HEK293 (cell line): ENCODE measurements around the gene TNFAIP8.

ENCODE experiments used
- CTCF ChIA-PET: fragments of 350-600 bp; formaldehyde crosslinking; extraction: SDS; loops from one replicate; lab custom pipeline; 2021; ENCODE audit warnings: antibody characterized with exemption; lab: Yijun Ruan, JAX
- POLR2A ChIA-PET: fragments of 300-600 bp; formaldehyde crosslinking; extraction: SDS; loops from one replicate; lab custom pipeline; 2020; ENCODE audit warnings: antibody characterized with exemption, inconsistent platforms; lab: Yijun Ruan, JAX
- H3K27ac ChIP-seq: fragments of 200-500 bp; sonication (Bioruptor generic); 2 replicates; pipeline ENCODE4 v1.5.1; 2014; ENCODE audit warnings: low read depth, low read length, control low read depth, inconsistent platforms; ENCODE audit errors: extremely low read depth
- H3K36me3 ChIP-seq, 2 experiments: fragments of 200-500 bp in 1 of 2; sonication (Bioruptor generic) in 1 of 2; 1 replicate in 1 of 2; 2 replicates in 1 of 2; pipeline ENCODE4 v1.5.1; 2014 to 2017; ENCODE audit warnings: inconsistent platforms in 2 of 2, low read length in 2 of 2; ENCODE audit not compliant: control insufficient read depth in 2 of 2, insufficient read depth in 1 of 2
- H3K4me1 ChIP-seq: fragments of 200-500 bp; sonication (Bioruptor generic); 2 replicates; pipeline ENCODE4 v1.5.1; 2014; ENCODE audit warnings: mild to moderate bottlenecking, low read length, inconsistent platforms; ENCODE audit not compliant: control insufficient read depth, insufficient read depth
- H3K4me3 ChIP-seq: 2 replicates; pipeline ENCODE4 v1.5.1; 2011; ENCODE audit warnings: low read depth, mild to moderate bottlenecking, control low read depth, low read length, moderate library complexity
- H3K9me3 ChIP-seq: fragments of 200-500 bp; sonication (Bioruptor generic); 2 replicates; pipeline ENCODE4 v1.5.1; 2014; ENCODE audit warnings: low read depth, low read length, inconsistent platforms; ENCODE audit not compliant: control insufficient read depth, insufficient read depth
- AEBP2 ChIP-seq: fragments of 450-650 bp; formaldehyde crosslinking; IDR thresholded peaks from 2 replicates; pipeline ENCODE4 v1.5.1; 2016; ENCODE audit warnings: missing biosample characterization, missing genetic modification characterization, borderline replicate concordance
- BCL6B ChIP-seq: fragments of 450-650 bp; formaldehyde crosslinking; IDR thresholded peaks from 2 replicates; pipeline ENCODE4 v1.5.1; 2017; ENCODE audit warnings: missing biosample characterization, missing genetic modification characterization
- ELK4 ChIP-seq: IDR thresholded peaks from 2 replicates; pipeline ENCODE4 v1.6.1; 2011; ENCODE audit warnings: mild to moderate bottlenecking, low read depth, low read length, borderline replicate concordance
- GFI1B ChIP-seq: fragments of 450-650 bp; formaldehyde crosslinking; IDR thresholded peaks from 2 replicates; pipeline ENCODE4 v1.5.1; 2016; ENCODE audit warnings: missing biosample characterization, missing genetic modification characterization
- GLIS2 ChIP-seq: fragments of 450-650 bp; formaldehyde crosslinking; IDR thresholded peaks from 2 replicates; pipeline ENCODE4 v1.5.1; 2016; ENCODE audit warnings: missing biosample characterization, missing genetic modification characterization
- PATZ1 ChIP-seq: fragments of 450-650 bp; formaldehyde crosslinking; IDR thresholded peaks from 2 replicates; pipeline ENCODE4 v1.5.1; 2016; ENCODE audit warnings: missing biosample characterization, missing genetic modification characterization
- SALL2 ChIP-seq: fragments of 450-650 bp; formaldehyde crosslinking; IDR thresholded peaks from 2 replicates; pipeline ENCODE4 v1.5.0; 2017; ENCODE audit warnings: missing biosample characterization, mild to moderate bottlenecking, missing genetic modification characterization, borderline replicate concordance
- SCRT2 ChIP-seq: fragments of 450-650 bp; formaldehyde crosslinking; IDR thresholded peaks from 2 replicates; pipeline ENCODE4 v1.5.1; 2016; ENCODE audit warnings: missing biosample characterization, missing genetic modification characterization
- WT1 ChIP-seq: fragments of 450-650 bp; formaldehyde crosslinking; IDR thresholded peaks from 2 replicates; pipeline ENCODE4 v1.5.1; 2016; ENCODE audit warnings: missing biosample characterization, missing genetic modification characterization
- ZEB2 ChIP-seq: fragments of 450-650 bp; formaldehyde crosslinking; IDR thresholded peaks from 2 replicates; pipeline ENCODE4 v1.5.1; 2016; ENCODE audit warnings: missing biosample characterization, missing genetic modification characterization
- ZFP3 ChIP-seq: fragments of 450-650 bp; formaldehyde crosslinking; IDR thresholded peaks from 2 replicates; pipeline ENCODE4 v1.5.1; 2016; ENCODE audit warnings: low read depth, missing biosample characterization, missing genetic modification characterization
- ZNF10 ChIP-seq: fragments of 450-650 bp; formaldehyde crosslinking; IDR thresholded peaks from 2 replicates; pipeline ENCODE4 v1.5.1; 2017; ENCODE audit warnings: missing biosample characterization, missing genetic modification characterization
- ZNF157 ChIP-seq: fragments of 450-650 bp; formaldehyde crosslinking; IDR thresholded peaks from 2 replicates; pipeline ENCODE4 v1.5.1; 2016; ENCODE audit warnings: missing biosample characterization, missing genetic modification characterization
- ZNF174 ChIP-seq: fragments of 450-650 bp; formaldehyde crosslinking; IDR thresholded peaks from 2 replicates; pipeline ENCODE4 v1.5.0; 2017; ENCODE audit warnings: missing biosample characterization, mild to moderate bottlenecking, missing genetic modification characterization
- ZNF23 ChIP-seq: fragments of 450-650 bp; formaldehyde crosslinking; IDR thresholded peaks from 2 replicates; pipeline ENCODE4 v1.5.1; 2016; ENCODE audit warnings: missing biosample characterization, missing genetic modification characterization, borderline replicate concordance
- ZNF248 ChIP-seq: fragments of 450-650 bp; formaldehyde crosslinking; IDR thresholded peaks from 2 replicates; pipeline ENCODE4 v1.5.1; 2017; ENCODE audit warnings: missing biosample characterization, missing genetic modification characterization
- ZNF324 ChIP-seq: fragments of 450-650 bp; formaldehyde crosslinking; IDR thresholded peaks from 2 replicates; pipeline ENCODE4 v1.5.1; 2016; ENCODE audit warnings: missing biosample characterization, missing genetic modification characterization
- ZNF350 ChIP-seq: fragments of 450-650 bp; formaldehyde crosslinking; IDR thresholded peaks from 2 replicates; pipeline ENCODE4 v1.5.0; 2017; ENCODE audit warnings: missing biosample characterization, mild to moderate bottlenecking, missing genetic modification characterization
- ZNF416 ChIP-seq: fragments of 450-650 bp; formaldehyde crosslinking; IDR thresholded peaks from 2 replicates; pipeline ENCODE4 v1.5.1; 2016; ENCODE audit warnings: missing biosample characterization, missing genetic modification characterization
- ZNF560 ChIP-seq: fragments of 450-650 bp; formaldehyde crosslinking; IDR thresholded peaks from 2 replicates; pipeline ENCODE4 v1.5.1; 2017; ENCODE audit warnings: missing biosample characterization, missing genetic modification characterization, borderline replicate concordance
- ZNF571 ChIP-seq: fragments of 450-650 bp; formaldehyde crosslinking; IDR thresholded peaks from 2 replicates; pipeline ENCODE4 v1.5.0; 2017; ENCODE audit warnings: missing biosample characterization, missing genetic modification characterization
- ZNF626 ChIP-seq: fragments of 450-650 bp; sonication (Bioruptor Pico); formaldehyde crosslinking; IDR thresholded peaks from 2 replicates; pipeline ENCODE4 v1.5.1; 2018; ENCODE audit warnings: missing biosample characterization, missing genetic modification characterization, inconsistent platforms
- ZNF658 ChIP-seq: fragments of 450-650 bp; formaldehyde crosslinking; IDR thresholded peaks from 2 replicates; pipeline ENCODE4; 2016; ENCODE audit warnings: missing biosample characterization, missing genetic modification characterization
- ZNF76 ChIP-seq: fragments of 450-650 bp; formaldehyde crosslinking; IDR thresholded peaks from 2 replicates; pipeline ENCODE4; 2016; ENCODE audit warnings: low read depth, missing biosample characterization, missing genetic modification characterization, borderline replicate concordance
- ZNF785 ChIP-seq: fragments of 450-650 bp; formaldehyde crosslinking; IDR thresholded peaks from 2 replicates; pipeline ENCODE4 v1.5.1; 2016; ENCODE audit warnings: missing biosample characterization, missing genetic modification characterization
- ZNF792 ChIP-seq: fragments of 450-650 bp; formaldehyde crosslinking; IDR thresholded peaks from 2 replicates; pipeline ENCODE4 v1.5.1; 2016; ENCODE audit warnings: missing biosample characterization, missing genetic modification characterization
- ZSCAN23 ChIP-seq: fragments of 450-650 bp; formaldehyde crosslinking; IDR thresholded peaks from 2 replicates; pipeline ENCODE4 v1.5.1; 2016; ENCODE audit warnings: missing biosample characterization, missing genetic modification characterization

The TNFAIP8 gene

GRCh38 chr5:119367502-119368237, 11.9 kb downstream of the TNFAIP8 start:
- Histone ChIP-seq H3K4me1 (peaks cover 3% of the 10 kb centered on the region), H3K9me3 (no peaks in the 10 kb centered on the region), H3K36me3 (no peaks in the 10 kb centered on the region)
- ChIA-PET CTCF (interaction anchor here (0.5 to 1.2 kb wide), 3 partner anchors 44 to 296 kb away, joined by 3 to 8 read pairs (median 4); no protein-coding TSS in a partner anchor), POLR2A (no interaction called here)
- TF ChIP-seq ZNF248, result no peak
- TF ChIP-seq ZNF792 (tag by site-specific recombination), result no peak
- TF ChIP-seq SCRT2 (tag by site-specific recombination), result no peak
- no peak for TF ChIP-seq ZNF76 (tag by site-specific recombination)
- no peak for TF ChIP-seq ZNF571 (tag by site-specific recombination)
- TF ChIP-seq, all 188 proteins: peak for 0
- Histone ChIP-seq H3K27ac (no peak overlapping the region), H3K4me3 (no peak overlapping the region)

- H3K9me3 ChIP-seq, result no peaks in the 10 kb centered on the region
- no peak overlapping the region for H3K27ac ChIP-seq
- ChIA-PET CTCF (interaction anchor here (0.6 to 1.0 kb wide), 3 partner anchors 22 to 226 kb away, joined by 3 read pairs; no protein-coding TSS in a partner anchor), POLR2A (no interaction called here)
- peaks cover 3% of the 10 kb centered on the region for H3K4me1 ChIP-seq
- H3K4me3 ChIP-seq, result no peak overlapping the region
- TF ChIP-seq ELK4 (no peak), WT1 (no peak), AEBP2 (tag by site-specific recombination) (no peak), ZNF626 (tag by site-specific recombination) (no peak), SALL2 (no peak), PATZ1 (tag by site-specific recombination) (no peak), ZNF785 (tag by site-specific recombination) (no peak), ZNF10 (tag by site-specific recombination) (no peak), ZFP3 (no peak)
- TF ChIP-seq, all 188 proteins: peak for 0
- no peaks in the 10 kb centered on the region for H3K36me3 ChIP-seq
Measured at GRCh38 chr5:119368238-119368630, 12.4 kb downstream of the TNFAIP8 start.

- ChIA-PET POLR2A (no interaction called here), CTCF (interaction anchor here (1.0 kb wide), 1 partner anchor 9 kb away, joined by 3 read pairs; no protein-coding TSS in a partner anchor)
- no peak for TF ChIP-seq ZNF174 (tag by site-specific recombination)
- no peak for TF ChIP-seq ZNF324 (tag by site-specific recombination)
- no peak for TF ChIP-seq ZNF350 (tag by site-specific recombination)
- no peak for TF ChIP-seq ZNF560 (tag by site-specific recombination)
- TF ChIP-seq ZNF23 (tag by site-specific recombination), result no peak
- TF ChIP-seq ZNF416 (tag by site-specific recombination), result no peak
- no peak for TF ChIP-seq GFI1B (tag by site-specific recombination)
- no peak for TF ChIP-seq GLIS2 (tag by site-specific recombination)
- no peak for TF ChIP-seq ZNF157 (tag by site-specific recombination)
- TF ChIP-seq ZEB2 (tag by site-specific recombination), result no peak
- no peak for TF ChIP-seq ZNF658 (tag by site-specific recombination)
- no peak for TF ChIP-seq BCL6B (tag by site-specific recombination)
- no peak for TF ChIP-seq ZSCAN23 (tag by site-specific recombination)
- no peak overlapping the region for H3K4me3 ChIP-seq
- H3K36me3 ChIP-seq, result no peaks in the 10 kb centered on the region
- H3K9me3 ChIP-seq, result no peaks in the 10 kb centered on the region
- H3K4me1 ChIP-seq, result peaks cover 3% of the 10 kb centered on the region
- H3K27ac ChIP-seq, result no peak overlapping the region
Measured at GRCh38 chr5:119370486-119370885, 14.7 kb downstream of the TNFAIP8 start.
